ENCODE measurements around the gene SLC25A43.
"Not testable (repeated sequence)": the region's sequence is repeated elsewhere in the genome, so short reads cannot be mapped to it uniquely, and the experiment has no call there.

SLC25A43 gene

DNA sequence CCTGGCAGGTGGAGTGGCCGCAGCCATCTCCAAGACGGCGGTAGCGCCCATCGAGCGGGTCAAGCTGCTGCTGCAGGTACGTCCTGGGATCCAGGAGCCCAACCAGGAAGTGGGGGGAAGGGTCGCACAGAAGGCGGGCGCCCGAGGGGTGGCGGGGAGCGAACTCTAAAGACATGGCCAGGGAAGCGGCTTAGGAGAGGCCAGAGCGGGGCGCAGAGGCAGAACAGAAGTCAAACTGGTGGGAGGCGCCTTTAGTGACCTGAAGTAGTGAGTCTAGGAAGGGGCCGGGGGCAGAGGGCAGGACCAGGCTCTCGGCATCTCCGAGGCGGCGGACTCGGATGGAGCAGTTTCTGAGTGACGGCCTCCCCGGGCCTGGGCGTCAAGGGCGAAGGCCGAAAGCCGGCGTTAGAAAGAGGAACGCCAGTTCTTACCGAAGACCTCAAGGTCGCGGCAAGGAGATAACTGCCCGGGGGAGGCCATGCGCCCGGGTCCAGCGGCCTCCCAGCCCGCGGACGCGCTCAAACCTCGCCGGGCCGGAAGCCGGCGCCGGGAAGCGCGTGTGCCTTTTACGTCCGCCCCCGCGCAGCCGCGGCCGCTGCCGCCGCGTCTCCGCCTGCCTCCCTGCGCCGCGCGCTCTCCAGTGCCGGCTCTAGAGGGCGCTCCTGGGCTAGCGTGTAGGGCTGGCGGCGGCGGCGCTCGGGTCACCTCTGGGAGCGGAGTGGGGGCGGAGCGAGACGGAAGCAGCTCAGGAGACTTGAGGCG, 69.6 kb downstream of the SLC25A43 start:
- DNase-seq: peak; percentile 91 to 94

DNA sequence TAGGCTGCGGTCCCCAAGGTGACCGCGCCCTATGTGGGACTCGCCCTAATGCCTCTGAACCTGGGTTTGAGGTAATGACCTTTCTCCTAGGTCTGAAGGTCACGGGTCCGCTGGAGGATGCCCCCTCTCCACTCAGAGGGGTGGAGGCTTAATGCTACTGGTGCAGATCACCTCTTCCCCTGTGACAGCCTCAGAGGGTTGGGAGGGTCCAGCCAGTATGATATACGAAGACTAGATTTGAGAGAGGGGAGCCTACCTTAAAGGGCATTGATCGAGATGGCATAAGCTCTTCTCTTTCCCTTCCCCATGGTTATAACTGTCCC, 70.1 kb downstream of the SLC25A43 start:
- DNase-seq: no peak

DNA sequence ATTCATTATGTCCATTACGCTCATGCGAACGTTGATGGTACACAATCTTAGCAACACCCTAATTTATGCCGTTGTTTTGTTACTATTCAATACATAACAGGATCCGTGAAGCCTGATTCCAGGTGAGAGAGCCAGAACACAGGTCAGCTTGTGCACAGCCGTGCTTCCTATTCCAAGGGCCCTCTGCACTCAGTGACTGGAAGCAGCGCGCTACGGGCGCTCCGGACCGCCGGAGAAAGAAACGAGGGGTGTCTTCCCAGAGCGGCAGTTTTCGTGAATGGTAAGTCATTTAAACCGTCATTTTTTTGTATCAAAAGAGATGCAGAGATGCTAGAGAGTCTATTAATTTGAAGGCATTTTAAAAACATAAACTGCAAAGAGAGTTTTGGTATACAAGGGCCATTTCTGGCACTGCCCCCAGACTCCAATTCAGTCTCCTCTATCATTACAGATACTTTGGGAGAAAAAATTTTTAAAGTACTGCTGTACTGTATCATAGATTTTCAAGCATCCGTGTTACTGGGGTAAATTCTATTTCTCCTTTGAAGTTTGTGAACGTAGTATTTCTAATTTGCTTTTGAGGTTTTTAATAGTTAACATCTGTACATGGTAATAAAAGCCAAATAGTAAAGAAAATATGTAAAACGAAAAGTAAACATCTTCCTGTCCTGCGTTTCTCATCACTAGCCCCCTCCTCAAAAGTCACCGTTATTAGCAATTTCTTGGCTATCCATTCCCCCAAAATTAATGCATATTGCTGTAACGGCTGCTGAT, 75.7 kb downstream of the SLC25A43 start:
- DNase-seq: no peak

DNA sequence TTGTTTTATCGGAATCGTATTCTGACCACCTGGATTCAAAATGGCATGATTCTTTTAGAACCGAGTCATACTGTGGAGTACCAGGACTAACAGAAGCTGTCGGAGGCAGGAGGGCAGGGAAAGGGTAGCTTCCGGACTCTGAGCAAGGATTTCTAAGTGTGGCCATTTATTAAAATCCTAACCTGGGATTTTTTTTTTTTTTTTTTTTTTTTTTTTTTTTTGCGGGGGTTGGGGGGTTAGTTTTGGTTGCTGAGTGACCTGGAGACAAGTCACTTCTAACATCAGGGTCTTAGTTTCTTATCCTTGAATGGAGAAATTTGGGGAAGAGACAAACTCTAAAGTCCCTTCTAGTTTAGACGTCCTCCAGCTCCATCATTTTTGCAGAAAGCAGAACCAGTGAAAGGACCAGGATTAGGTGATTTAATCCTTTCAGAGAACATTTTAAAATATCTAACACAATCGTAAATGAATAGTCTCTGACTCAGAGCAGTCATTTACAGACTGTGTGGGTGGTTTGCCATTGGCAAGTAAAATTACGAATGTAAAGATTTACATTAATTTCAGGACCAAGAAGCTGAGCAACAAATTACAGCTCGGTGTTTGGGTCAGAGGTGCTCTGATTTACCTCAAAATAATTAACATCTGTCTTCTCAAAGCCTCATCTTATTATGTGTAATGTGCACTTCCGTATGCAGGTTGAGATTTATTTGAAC, 76.4 kb downstream of the SLC25A43 start:
- DNase-seq: no peak

DNA sequence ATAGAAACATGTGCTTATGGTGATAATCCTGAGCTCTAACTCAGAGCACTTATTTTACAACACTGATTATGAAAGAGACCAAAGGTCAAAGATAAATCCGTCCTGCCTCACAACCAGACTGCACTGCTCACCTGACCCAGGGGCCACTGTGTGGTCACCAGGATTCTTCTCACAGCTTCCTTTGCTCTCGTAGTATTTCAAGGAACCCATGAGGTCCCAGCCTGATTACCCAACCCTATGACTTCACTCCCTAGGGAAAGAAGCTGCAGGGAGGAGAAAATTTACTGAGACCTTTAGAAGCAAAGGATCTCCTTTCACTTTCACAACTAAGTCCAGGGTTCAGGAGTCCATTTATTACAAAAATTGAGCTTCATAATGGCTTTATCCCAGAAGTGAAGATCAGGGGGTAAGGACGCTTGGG, 78.7 kb downstream of the SLC25A43 start:
- DNase-seq: no peak

DNA sequence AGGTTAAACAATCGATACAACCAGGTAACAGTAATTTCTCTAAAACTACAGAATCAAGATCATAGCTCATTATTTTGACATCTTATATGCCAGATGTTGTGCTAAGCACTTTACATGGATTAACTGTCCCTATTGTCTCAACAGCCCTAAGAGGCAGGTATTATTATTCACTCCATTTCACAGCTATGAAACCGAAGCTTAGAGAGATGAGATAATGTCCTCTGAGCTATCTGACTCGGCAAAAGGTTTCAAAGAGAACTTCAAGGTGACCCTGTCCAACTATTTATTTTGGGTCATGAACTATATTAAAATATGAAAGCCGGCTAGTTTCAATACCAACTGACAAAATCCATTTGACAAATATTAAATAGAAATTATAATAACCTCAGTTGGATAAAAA, 79.4 kb downstream of the SLC25A43 start:
- DNase-seq: no peak

DNA sequence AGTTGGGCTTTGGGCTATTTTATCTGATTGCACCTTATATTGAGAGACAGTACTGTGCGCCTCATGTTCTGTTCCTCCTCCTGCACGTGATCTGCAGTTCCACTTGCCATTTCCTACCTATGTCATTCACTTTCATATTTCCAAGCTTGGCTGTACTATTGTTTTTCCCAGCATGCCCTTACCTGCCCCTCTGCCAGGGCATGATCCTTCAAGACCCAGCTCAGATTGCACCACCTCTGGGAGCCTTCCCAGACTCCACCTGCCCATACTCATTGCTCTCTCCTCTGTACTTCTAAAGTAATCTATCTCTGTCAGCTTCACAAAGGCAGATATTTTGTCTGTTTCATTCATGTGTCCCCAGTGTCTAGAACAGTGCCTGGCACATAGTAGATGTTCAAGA, 80.7 kb downstream of the SLC25A43 start:
- no peak for DNase-seq

DNA sequence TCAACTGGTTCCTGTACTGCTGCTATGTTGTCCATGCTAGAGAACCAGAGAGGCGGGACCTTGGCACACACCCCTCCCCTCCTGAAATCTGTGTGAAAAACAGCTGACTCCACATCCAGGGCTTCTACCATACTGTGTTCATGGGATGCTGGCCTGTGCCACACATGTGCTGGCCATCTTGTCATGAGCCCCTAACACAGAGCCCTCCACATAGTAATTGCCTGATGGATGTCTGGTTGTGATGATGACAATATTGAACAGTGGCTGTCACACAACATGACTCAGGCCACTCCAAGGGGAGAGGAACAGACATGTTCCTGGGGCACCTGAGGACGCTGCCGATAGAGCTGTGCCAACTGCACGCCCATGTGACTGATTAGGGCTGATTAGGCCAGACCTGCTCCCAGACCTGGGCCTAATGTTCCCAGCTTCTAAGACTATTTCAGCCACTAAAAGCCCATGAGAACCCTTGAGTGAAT, 82.2 kb downstream of the SLC25A43 start:
- no peak for DNase-seq

DNA sequence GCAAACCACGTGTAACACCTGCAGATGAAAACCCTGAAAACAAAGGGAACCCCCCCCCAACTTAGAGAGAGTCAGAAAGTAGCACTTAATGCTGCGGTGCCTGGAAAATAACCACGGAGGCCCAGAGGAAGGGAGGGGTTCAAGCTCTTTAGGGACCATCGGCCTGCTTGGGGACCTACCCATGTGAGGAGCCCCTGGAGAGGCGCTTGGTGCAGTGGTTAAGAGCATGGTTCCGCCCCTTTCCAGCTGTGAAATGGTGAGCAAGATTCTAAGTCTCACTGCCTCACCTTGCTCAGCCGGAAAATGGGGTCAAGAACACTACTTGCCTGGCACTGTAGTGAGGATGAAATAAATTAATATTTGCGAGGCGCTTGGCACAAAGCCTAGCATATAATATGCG, 82.9 kb downstream of the SLC25A43 start:
- DNase-seq: no peak

DNA sequence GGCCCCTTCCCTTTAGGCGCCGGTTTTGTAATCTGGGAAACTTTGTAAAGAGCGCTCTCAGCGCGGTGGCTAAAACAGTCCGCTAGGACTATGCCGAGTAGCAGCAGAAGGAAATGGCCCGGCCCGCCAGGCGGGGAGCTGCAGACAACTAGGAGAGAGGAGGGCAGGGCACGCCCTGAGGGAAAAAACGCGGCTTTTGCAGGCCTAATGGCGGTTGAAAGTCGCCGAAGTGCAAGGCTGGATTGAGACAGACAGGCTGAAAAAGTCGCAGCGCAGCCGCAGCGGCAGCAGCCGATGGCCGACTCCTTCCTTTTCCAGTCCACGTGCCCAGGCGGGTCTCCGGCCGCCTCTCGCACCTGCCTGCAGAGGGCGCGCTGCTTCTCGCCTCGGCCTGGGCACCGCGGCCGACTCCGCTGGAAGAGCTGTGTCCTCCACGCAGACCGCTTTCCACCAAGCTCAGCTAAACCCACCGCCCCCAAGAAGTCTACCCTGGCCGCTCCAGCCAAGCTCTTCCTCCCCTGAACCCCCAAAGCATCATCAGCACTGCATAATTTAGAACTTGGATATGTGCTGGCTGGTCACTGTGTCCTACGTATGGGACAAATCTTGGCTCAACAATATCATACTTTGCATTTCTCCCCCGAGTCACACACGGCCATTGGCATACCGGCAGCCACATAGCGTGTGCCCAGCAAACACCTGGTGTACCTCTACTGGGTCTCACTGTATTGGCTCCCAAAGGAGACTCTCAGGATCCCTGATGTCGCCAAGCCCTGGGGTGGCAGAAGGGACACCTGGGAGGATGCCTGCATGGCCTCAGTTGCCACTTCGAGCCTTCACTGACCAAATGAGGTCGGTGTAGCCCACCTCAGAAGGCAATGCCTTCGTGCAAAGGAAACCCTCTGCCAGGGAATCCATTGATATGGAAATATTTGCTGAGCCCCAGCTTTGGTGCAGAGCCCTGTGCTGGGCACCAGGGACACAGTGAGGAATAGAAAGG, 83.6 kb downstream of the SLC25A43 start:
- peak; percentile 64 to 71 for DNase-seq

DNA sequence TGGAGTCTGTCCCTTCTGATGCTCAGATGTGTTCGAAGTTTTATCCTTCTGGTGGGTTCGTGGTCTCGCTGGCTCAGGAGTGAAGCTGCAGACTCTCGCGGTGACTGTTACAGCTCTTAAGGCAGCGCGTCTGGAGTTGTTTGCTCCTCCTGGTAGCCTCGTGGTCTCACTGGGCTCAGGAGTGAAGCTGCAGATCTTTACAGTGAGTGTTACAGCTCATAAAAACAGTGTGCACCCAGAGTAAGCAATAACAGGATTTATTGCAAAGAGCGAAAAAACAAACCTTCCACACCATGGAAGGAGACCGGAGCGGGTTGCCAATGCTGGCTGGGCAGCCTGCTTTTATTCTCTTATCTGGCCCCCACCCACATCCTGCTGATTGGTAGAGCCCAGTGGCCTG, 87.6 kb downstream of the SLC25A43 start:
- no peak for DNase-seq

DNA sequence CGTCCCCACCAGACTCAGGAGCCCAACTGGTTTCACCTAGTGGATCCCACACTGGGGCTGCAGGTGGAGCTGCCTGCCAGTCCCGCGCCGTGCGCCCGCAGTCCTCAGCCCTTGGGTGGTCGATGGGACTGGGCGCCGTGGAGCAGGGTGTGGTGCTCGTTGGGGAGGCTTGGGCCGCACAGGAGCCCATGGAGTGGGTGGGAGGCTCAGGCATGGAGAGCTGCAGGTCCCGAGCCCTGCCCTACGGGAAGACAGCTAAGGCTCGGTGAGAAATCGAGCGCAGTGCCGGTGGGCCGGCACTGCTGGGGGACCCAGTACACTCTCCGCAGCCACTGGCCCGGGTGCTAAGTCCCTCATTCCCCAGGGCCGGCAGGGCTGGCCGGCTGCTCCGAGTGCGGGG, 88.6 kb downstream of the SLC25A43 start:
- DNase-seq: not testable (repeated sequence)

DNA sequence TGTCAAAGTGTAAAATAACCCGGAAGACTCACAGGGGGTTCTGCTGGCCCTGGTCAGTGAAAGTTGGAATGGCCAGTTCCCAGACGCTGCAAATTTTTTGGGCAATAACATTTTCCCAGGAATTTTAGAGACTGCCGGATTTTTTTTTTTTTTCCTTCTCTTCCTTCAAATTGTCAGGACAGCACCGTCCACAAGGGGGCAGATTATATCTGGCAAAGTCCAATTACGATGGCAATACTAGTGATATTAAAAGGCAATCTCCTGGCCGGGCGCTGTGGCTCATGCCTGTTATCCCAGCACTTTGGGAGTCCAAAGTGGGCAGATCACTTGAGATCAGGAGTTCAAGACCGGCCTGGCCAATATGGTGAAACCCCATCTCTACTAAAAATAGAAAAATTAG, 89.6 kb downstream of the SLC25A43 start:
- DNase-seq: peak; percentile 72 to 78

DNA sequence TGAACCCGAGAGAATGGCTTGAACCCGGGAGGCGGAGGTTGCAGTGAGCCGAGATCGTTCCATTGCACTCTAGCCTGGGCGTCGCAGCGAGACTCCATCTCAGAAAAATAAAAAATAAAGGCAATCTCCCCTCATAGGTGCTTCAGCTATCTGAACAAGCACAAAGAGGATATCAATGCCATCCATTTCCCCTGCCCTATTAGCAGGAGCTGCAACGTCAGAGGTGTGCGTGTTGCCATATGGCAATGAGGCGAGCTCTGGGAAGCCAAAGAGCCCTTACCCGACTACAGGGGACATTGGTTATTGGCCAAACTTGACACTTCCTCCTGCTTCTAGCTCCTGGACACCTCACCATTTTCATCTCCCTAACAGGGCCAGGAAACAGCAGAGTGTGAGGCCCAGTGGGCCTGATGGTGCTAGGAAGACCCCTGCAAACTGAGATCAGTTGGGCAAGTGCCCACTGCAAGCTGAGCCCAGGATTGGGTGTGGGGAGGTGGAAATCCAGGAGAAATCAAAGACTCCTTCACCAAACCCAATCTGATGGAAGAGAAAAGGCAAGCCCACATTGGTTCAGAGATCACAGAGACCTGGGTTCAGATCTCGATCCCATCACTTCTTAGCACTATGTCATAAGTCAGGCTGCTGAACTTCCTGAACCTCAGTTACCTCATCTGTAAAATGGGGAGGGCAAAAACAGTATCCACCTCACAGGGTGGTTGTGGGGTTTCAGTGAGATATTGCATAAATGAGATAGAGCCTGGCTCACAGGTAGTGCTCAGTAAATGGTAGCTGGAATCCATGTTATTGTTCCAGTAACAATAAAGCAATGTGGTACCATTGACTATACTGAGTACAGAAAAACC, 90.3 kb downstream of the SLC25A43 start:
- DNase-seq: no peak

DNA sequence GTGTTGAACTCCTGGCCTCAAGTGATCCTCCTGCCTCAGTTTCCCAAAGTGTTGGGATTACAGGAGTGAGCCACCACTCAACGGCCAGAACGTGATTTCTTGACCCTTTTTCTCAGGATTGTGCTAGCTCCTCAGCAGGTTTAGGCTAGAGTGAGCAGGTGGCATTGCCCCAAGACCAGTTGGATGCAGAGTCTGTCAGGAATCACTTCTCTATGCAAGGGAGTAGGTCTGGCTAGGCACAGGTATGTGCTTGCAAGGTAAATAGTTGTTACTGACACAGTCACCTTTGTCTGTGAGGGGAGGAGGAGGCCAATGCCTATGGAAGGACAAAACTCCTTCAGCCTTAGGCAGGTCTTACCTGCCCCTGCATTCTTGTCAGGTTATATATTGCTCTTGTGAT, 93.3 kb downstream of the SLC25A43 start:
- DNase-seq: no peak

DNA sequence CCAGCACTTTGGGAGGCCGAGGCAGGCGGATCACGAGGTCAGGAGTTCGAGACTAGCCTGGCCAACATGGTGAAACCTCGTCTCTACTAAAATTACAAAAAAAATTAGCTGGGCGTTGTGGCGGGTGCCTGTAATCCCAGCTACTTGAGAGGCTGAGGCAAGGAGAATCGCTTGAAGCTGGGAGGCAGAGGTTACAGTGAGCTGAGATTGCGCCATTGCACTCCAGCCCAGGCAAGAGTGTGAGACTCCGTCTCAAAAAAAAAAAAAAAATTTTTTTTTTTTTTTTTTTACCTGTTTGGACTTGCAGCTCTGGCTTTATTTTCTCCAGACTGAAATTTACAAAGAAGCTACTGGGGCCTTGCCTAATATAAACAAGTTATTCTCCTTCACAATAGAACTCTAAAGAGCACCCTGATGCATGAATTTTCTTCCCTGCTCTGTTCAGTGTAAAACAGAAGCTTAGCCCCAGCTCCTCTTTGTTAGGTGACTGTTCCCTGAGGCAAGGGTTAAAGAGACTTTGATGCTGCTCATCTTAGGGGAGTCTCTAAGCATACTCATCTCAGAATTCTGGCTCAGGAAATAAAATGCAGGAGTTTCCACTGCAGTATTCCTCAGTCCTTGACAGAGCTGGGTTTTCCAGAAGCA, 94.8 kb downstream of the SLC25A43 start:
- not testable (repeated sequence) for DNase-seq

DNA sequence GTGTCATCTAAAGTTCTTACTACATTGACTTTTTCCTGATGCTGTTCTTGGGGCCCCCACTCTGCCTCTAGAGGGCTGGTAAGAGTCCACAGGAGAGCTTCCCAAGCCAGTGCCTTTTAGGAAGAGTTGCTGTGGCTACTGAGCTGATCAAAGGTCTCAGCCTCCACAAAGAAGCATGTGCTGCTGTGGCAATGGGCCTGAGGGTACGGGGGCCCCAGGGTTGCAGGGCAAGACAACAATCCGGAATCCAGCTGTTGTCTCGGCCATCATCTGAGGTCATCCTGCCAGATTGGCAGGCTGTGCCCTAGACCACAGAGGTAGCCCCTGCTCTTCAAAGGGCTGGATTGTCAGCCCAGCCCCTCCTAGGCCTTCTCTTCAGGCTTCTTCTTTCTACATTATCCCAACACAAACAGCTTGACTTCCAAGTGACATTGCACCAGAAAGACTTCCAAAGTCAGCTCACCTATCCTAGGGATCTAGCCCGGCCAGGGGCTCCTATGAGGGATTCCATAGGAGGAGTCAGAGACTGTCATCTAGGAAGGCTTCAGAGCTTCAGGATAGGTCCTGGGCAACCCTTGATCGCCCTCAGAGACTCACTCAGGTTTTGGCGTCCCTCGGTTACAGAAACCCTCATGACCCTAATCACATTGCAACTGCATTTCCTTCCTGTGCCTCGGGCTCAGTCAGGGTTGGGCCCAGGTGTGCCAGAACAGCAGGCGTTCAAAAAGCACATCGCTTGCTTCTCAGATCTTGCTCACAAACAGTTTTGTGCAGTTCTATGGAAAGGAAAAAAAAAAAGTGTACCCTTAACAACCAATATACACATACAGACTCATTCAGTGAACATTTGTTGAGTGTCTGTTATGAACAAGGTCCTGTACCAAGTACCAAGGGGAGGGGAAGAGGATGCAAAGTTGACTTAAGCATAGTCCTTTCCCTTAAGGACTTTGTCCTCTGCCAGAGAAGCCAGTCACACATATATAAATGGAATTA, 96.9 kb downstream of the SLC25A43 start:
- no peak for DNase-seq

DNA sequence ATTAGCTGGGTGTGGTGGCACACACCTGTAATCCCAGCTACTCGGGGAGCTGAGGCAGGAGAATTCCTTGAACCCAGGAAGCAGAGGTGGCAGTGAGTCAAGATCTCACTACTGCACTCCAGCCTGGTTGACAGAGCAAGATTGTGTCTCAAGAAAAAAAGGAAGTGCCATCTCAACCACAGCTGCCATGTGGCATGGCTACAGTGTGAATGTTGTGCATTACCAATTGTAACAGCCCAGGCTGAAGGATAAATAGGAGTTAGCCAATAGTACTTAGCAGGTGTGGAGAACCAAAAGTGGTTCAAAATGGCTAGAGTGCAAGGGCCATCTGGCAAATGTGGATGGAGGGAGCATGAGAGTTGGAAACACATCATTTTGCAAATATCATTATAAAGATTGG, 98.0 kb downstream of the SLC25A43 start:
- DNase-seq: no peak

DNA sequence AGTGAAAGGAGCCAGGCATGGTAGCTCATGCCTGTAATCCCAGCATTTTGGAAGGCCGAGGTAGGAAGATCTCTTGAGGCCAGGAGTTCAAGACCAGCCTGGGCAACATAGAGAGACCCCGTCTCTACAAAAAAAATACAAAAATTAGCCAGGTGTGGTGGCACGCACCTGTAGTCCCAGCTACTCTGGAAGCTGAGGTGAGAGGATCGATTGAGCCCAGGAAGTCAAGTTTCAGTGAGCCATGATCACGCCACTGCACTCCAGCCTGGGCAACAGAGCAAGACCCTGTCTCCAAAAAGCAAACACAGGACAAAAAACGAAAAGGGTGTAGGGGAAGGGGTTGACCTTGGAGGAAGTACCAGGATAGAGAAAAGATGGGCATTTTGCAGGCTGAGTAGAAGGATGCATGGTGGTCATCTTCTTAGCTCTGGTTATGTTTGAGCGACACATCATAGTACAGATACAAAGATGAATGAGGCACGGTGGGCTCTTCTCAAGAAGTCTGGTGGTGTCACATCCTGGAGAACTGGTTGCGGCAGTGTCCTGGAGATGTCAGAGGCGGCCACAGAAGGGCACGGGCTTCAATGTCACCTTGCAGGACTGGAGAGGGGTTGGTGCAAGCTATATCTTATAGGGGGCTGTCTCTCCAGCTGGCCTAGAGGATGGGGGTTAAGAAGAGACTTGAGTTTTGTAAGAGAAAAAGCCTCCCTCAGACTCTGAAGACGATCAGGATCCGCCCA, 101.1 kb downstream of the SLC25A43 start:
- no peak for DNase-seq

All from NCI-H2081 (cell line).